Fibroblast of mammary gland (primary cell): Measurements from ENCODE around the gene LGALS4.
"Not testable (repeated sequence)": the region's sequence is repeated elsewhere in the genome, so short reads cannot be mapped to it uniquely, and the experiment has no call there.

Experiments used
- DNase-seq: peaks from one replicate; pipeline ENCODE4 v3.0.0-alpha.2; 2010; ENCODE audit warnings: low read depth
- H3K4me3 ChIP-seq: 2 replicates; pipeline ENCODE4 v1.5.1; 2011; ENCODE audit warnings: low read depth, mild to moderate bottlenecking, low read length, moderate library complexity; ENCODE audit not compliant: control insufficient read depth
- TF ChIP-seq, protein P1 (sequence below): conservative IDR thresholded peaks from 2 replicates; pipeline ENCODE4 v1.5.1; 2011; ENCODE audit warnings: low read depth, low read length, inconsistent platforms; ENCODE audit not compliant: control insufficient read depth, insufficient read depth

Gene LGALS4

GRCh38 chr19:38788478-38789243 lies 24.1 kb downstream of the LGALS4 start, which contains the start of gene LGALS7B:
Gene LGALS7B (plus strand): TSS chr19:38789200. CDS start chr19:38789227, 27 bp downstream.
- TF ChIP-seq, protein P1, sequence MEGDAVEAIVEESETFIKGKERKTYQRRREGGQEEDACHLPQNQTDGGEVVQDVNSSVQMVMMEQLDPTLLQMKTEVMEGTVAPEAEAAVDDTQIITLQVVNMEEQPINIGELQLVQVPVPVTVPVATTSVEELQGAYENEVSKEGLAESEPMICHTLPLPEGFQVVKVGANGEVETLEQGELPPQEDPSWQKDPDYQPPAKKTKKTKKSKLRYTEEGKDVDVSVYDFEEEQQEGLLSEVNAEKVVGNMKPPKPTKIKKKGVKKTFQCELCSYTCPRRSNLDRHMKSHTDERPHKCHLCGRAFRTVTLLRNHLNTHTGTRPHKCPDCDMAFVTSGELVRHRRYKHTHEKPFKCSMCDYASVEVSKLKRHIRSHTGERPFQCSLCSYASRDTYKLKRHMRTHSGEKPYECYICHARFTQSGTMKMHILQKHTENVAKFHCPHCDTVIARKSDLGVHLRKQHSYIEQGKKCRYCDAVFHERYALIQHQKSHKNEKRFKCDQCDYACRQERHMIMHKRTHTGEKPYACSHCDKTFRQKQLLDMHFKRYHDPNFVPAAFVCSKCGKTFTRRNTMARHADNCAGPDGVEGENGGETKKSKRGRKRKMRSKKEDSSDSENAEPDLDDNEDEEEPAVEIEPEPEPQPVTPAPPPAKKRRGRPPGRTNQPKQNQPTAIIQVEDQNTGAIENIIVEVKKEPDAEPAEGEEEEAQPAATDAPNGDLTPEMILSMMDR, result no peak
- no peak for DNase-seq
- no peak within 1 kb of the TSS for H3K4me3 ChIP-seq

- no peak overlapping the region for H3K4me3 ChIP-seq
- TF ChIP-seq, protein P1, result no peak
- no peak for DNase-seq
These were observed 26.0 kb downstream of the LGALS4 start for GRCh38 chr19:38786572-38787265.

DNA sequence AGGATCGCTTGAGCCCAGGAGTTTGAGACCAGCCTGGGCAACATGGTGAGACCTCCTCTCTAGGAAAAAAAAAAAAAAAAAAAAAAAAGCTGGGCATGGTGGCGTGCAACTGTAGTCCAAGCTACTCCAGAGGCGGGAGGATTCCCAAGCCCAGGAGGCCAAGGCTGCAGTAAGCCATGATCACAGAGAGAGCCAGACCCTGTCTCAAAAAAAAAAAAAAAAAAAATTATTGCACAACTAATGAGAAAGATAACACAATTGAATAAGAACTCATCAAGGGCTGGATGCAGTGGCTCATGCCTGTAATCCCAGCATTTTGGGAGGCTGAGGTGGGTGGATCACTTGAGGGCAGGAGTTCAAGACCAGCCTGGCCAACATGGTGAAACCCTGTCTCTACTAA lies 26.7 kb downstream of the LGALS4 start:
- H3K4me3 ChIP-seq, result not testable (repeated sequence)

DNA sequence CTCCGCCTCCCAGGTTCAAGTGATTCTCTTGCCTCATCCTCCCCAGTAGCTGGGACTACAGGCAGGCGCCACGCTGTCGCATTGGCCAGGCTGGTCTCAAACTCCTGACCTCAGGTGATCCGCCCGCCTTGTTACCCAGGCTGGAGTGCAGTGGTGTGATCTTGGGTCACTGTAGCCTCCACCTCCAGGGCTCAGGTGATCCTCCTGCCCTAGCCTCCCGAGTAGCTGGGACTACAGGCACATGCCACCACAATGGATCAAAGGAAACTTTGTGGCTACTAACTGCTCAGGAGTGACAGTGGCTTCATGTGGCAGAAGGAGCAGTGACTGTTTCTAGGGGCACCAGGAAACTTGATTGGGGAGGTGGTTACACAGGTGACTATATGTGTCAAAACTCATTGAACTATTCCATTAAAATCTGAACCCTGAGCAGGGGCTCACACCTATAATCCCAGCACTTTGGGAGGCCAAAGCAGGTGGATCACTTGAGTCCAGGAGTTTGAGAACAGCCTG lies 27.5 kb downstream of the LGALS4 start:
- H3K4me3 ChIP-seq, result no peak overlapping the region
- TF ChIP-seq, protein P1, result no peak
- no peak for DNase-seq

More for the DNA sequence above, 26.7 kb downstream of the LGALS4 start:
- DNase-seq, result not testable (repeated sequence)

DNA sequence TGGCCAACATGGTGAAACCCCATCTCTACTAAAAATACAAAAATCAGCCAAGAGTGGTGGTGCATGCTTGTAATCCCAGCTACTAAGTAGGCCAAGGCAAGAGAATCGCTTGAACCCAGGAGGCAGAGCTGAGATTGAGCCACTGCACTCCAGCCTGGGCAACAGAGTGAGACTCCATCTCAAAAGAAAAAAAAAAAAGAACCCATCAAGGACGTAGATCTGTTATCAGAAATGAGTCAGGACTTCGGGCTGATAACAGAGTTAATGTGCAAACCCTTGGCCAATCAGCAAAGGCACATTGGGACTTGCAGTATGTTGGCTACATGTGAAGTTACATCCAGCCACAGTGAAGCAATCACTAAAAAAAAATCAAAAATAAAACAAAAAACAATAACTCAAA lies 28.5 kb downstream of the LGALS4 start:
- no peak overlapping the region for H3K4me3 ChIP-seq
- no peak for DNase-seq
- TF ChIP-seq, protein P1, result no peak

- H3K4me3 ChIP-seq, DNase-seq: not testable (repeated sequence)
These were observed 30.5 kb downstream of the LGALS4 start for GRCh38 chr19:38782212-38782611.

- no peak for DNase-seq
- TF ChIP-seq, protein P1, result no peak
- no peak overlapping the region for H3K4me3 ChIP-seq
These were observed 31.7 kb downstream of the LGALS4 start for GRCh38 chr19:38781058-38781457.

GRCh38 chr19:38780443-38780842 lies 32.3 kb downstream of the LGALS4 start:
- no peak overlapping the region for H3K4me3 ChIP-seq
- TF ChIP-seq, protein P1, result no peak
- no peak for DNase-seq
